ENCODE data around the gene PTGES. TPM values are rescaled to one million over a fixed set of nuclear protein-coding genes. Genes with fewer than 3 reads are reported as not detected.

Gene PTGES
- total RNA-seq, 1 experiment from 2014 or later: 17.2 TPM

- RAD21 ChIA-PET (ENCODE audit: low non-redundant PET in 1 of 2, low total read pairs in 2 of 2, uncharacterized antibody in 2 of 2, unreplicated experiment in 2 of 2): no interaction called here
- Histone ChIP-seq H3K9me3 (ENCODE audit: control insufficient read depth in 1 of 2, insufficient read depth in 1 of 2, low read depth in 1 of 2, low read length in 2 of 2) (no peaks in the 10 kb centered on the region), H3K9me2 (ENCODE audit: insufficient read depth) (no peaks in the 10 kb centered on the region), H3K27me3 (ENCODE audit: insufficient read depth, low read length) (no peaks in the 10 kb centered on the region), H3K4me1 (ENCODE audit: control insufficient read depth in 1 of 2, insufficient read depth in 2 of 2, low read length in 2 of 2) (no peaks in the 10 kb centered on the region), H3K9ac (ENCODE audit: low read length) (no peak overlapping the region), H3K4me2 (ENCODE audit: low read length) (no peak overlapping the region), H2AFZ (ENCODE audit: low read depth, low read length, poor library complexity, severe bottlenecking) (no peak overlapping the region), H4K20me1 (ENCODE audit: insufficient read depth) (no peaks in the 10 kb centered on the region), H3K4me3 (replicated peaks in 1 of 2; ENCODE audit: low read depth in 1 of 2, low read length in 2 of 2) (no peak overlapping the region), H3K36me3 (ENCODE audit: control insufficient read depth in 1 of 2, insufficient read depth in 2 of 2, low read length in 2 of 2) (no peaks in the 10 kb centered on the region), H3K27ac (ENCODE audit: low read depth, low read length) (no peak overlapping the region), H3K79me2 (ENCODE audit: insufficient read depth, low read length) (no peaks in the 10 kb centered on the region)
- BruUV-seq (replicated peaks): no TSS peak
- ATAC-seq (no peak), DNase-seq (ENCODE audit: low read depth, low spot score) (no peak)
- TF ChIP-seq TCF7L2 (IDR thresholded peaks at IDR 0.05; ENCODE audit: borderline replicate concordance, extremely low read depth, insufficient read depth, insufficient read length) (no peak), POLR2AphosphoS5 (IDR thresholded peaks at IDR 0.05; ENCODE audit: low read depth, low read length) (no peak), CEBPB (IDR thresholded peaks at IDR 0.05; ENCODE audit: low read depth) (no peak), SP1 (IDR thresholded peaks at IDR 0.05; ENCODE audit: low read depth) (no peak), EGR1 (IDR thresholded peaks at IDR 0.05; ENCODE audit: low read depth) (no peak), CTCF (IDR thresholded peaks at IDR 0.05 in 2 of 3, conservative IDR thresholded peaks at IDR 0.05 in 1 of 3; ENCODE audit: borderline replicate concordance in 1 of 3, insufficient read depth in 1 of 3, low read depth in 2 of 3, low read length in 2 of 3) (no peak), JUND (IDR thresholded peaks at IDR 0.05) (no peak), EZH2phosphoT487 (IDR thresholded peaks at IDR 0.05; ENCODE audit: borderline replicate concordance) (no peak), CBX3 (IDR thresholded peaks at IDR 0.05; ENCODE audit: low read depth) (no peak), MAX (IDR thresholded peaks at IDR 0.05) (no peak)
- CTCF ChIA-PET: no interaction called here
- POLR2A ChIA-PET: no interaction called here
- intact Hi-C loops (cut with micrococcal nuclease): no loop called here
These were observed 43.2 kb downstream of the PTGES start for GRCh38 chr9:129709438-129710168.

Measured in HCT116 (cell line).